H1 (cell line): ENCODE data around the gene IL17REL. TPM values are rescaled to one million over a fixed set of nuclear protein-coding genes. Genes with fewer than 3 reads are reported as not detected.

Experiments
- CTCF ChIA-PET: fragments of 300-600 bp; sonication (Branson Sonifier 250); formaldehyde crosslinking; loops from one replicate; lab custom pipeline; 2021; ENCODE audit not compliant: partially characterized antibody; lab: Charles Lee
- POLR2A ChIA-PET: fragments of 300-600 bp; sonication (Branson Sonifier 250); formaldehyde crosslinking; loops from one replicate; lab custom pipeline; 2021; ENCODE audit warnings: inconsistent platforms; ENCODE audit not compliant: partially characterized antibody; lab: Charles Lee
- DNase-seq, 2 experiments: peaks; one replicate each; pipeline versions ENCODE4 v3.0.0 to v3.0.0-alpha.2; 2010 to 2022; ENCODE audit warnings: low spot score in 2 of 2, low read depth in 1 of 2, mixed read lengths in 1 of 2
- FAIRE-seq: peaks from 2 replicates; lab custom pipeline; 2011; peaks lifted over from hg19 to GRCh38; lab: Jason Lieb, UNC
- H2AFZ ChIP-seq: 2 replicates; pipeline ENCODE4 v1.8.1; 2012; ENCODE audit warnings: low read length, inconsistent platforms
- H2AK5ac ChIP-seq: 2 replicates; pipeline ENCODE4 v1.6.1; 2013; ENCODE audit warnings: low read depth, low read length
- H2BK120ac ChIP-seq: replicated peaks from 2 replicates; pipeline ENCODE3; 2013; ENCODE audit warnings: low read depth, low read length, inconsistent platforms
- H2BK12ac ChIP-seq: 2 replicates; pipeline ENCODE4 v1.6.1; 2013; ENCODE audit warnings: low read depth, low read length
- H2BK15ac ChIP-seq: 2 replicates; pipeline ENCODE4 v1.6.1; 2013; ENCODE audit warnings: low read length
- H2BK20ac ChIP-seq: 2 replicates; pipeline ENCODE4 v1.6.1; 2013; ENCODE audit warnings: low read length
- H2BK5ac ChIP-seq: 2 replicates; pipeline ENCODE4 v1.6.1; 2013; ENCODE audit warnings: low read depth, low read length
- H3K14ac ChIP-seq: 2 replicates; pipeline ENCODE4 v1.6.1; 2013; ENCODE audit warnings: inconsistent platforms; ENCODE audit not compliant: insufficient read length
- H3K18ac ChIP-seq: 2 replicates; pipeline ENCODE4 v1.6.1; 2013; ENCODE audit warnings: low read length; ENCODE audit errors: extremely low read depth
- H3K23ac ChIP-seq: 2 replicates; pipeline ENCODE4 v1.6.1; 2013; ENCODE audit warnings: inconsistent platforms; ENCODE audit not compliant: insufficient read length
- H3K23me2 ChIP-seq: 2 replicates; pipeline ENCODE4 v1.6.1; 2013; ENCODE audit warnings: low read depth, low read length
- H3K27ac ChIP-seq: 2 replicates; pipeline ENCODE4 v1.6.1; 2011; ENCODE audit warnings: low read depth, low read length, inconsistent platforms
- H3K27me3 ChIP-seq, 4 experiments: replicated peaks in 1 of 4; 1 replicate in 1 of 4; 2 replicates in 3 of 4; pipeline versions ENCODE4 v1.6.1 to v1.8.1; 2011 to 2013; ENCODE audit warnings: low read length in 3 of 4, mild to moderate bottlenecking in 3 of 4, inconsistent platforms in 2 of 4, mixed read lengths in 2 of 4, moderate library complexity in 1 of 4; ENCODE audit not compliant: control insufficient read depth in 3 of 4, insufficient read depth in 3 of 4; ENCODE audit errors: extremely low read depth in 1 of 4
- H3K36me3 ChIP-seq, 4 experiments: 2 replicates each; pipeline versions ENCODE4 v1.6.1 to v1.8.1; 2011 to 2013; ENCODE audit warnings: mild to moderate bottlenecking in 4 of 4, low read length in 3 of 4, moderate library complexity in 2 of 4, control low read depth in 1 of 4, inconsistent platforms in 1 of 4; ENCODE audit not compliant: insufficient read depth in 4 of 4, control insufficient read depth in 2 of 4
- H3K4ac ChIP-seq: replicated peaks from 2 replicates; pipeline ENCODE3; 2013; ENCODE audit warnings: low read length, low read depth, mixed read lengths, inconsistent platforms; ENCODE audit not compliant: insufficient read length
- H3K4me1 ChIP-seq, 4 experiments: replicated peaks in 1 of 4; 1 replicate in 1 of 4; 2 replicates in 3 of 4; pipeline versions ENCODE4 v1.6.1 to v1.8.1; 2011 to 2013; ENCODE audit warnings: low read length in 3 of 4, inconsistent platforms in 2 of 4, mixed read lengths in 1 of 4; ENCODE audit not compliant: insufficient read depth in 4 of 4, control insufficient read depth in 3 of 4
- H3K4me2 ChIP-seq, 2 experiments: 2 replicates each; pipeline versions ENCODE4 v1.6.1 to v1.8.1; 2011 to 2013; ENCODE audit warnings: low read depth in 2 of 2, low read length in 2 of 2, control low read depth in 1 of 2, inconsistent platforms in 1 of 2, mild to moderate bottlenecking in 1 of 2; ENCODE audit not compliant: insufficient read depth in 1 of 2
- H3K4me3 ChIP-seq, 4 experiments: fragments of 200-600, 300-600 bp in 1 of 4; sonication (generic), shearing (Covaris generic), sonication (Bioruptor Twin) in 1 of 4; 2 replicates each; pipeline versions ENCODE4 v1.5.1 to v1.8.1; 2011 to 2016; ENCODE audit warnings: low read length in 4 of 4, low read depth in 3 of 4, control low read depth in 2 of 4, inconsistent platforms in 2 of 4, mild to moderate bottlenecking in 2 of 4, mixed read lengths in 1 of 4, moderate library complexity in 1 of 4; ENCODE audit not compliant: insufficient read depth in 2 of 4; ENCODE audit errors: extremely low read depth in 1 of 4
- H3K56ac ChIP-seq: replicated peaks from 2 replicates; pipeline ENCODE3; 2013; ENCODE audit warnings: low read depth, mild to moderate bottlenecking, mixed read lengths, low read length, inconsistent platforms; ENCODE audit not compliant: insufficient read length
- H3K79me1 ChIP-seq: 2 replicates; pipeline ENCODE4 v1.6.1; 2013; ENCODE audit warnings: low read depth, low read length, control low read depth
- H3K79me2 ChIP-seq, 2 experiments: 2 replicates each; pipeline versions ENCODE4 v1.6.1 to v1.8.1; 2012 to 2013; ENCODE audit warnings: low read length in 2 of 2, mild to moderate bottlenecking in 2 of 2, inconsistent platforms in 1 of 2; ENCODE audit not compliant: insufficient read depth in 2 of 2, control insufficient read depth in 1 of 2
- H3K9ac ChIP-seq, 4 experiments: replicated peaks in 1 of 4; 1 replicate in 1 of 4; 2 replicates in 3 of 4; pipeline versions ENCODE4 v1.6.1 to v1.8.1; 2011 to 2013; ENCODE audit warnings: low read depth in 3 of 4, low read length in 3 of 4, control low read depth in 2 of 4, mild to moderate bottlenecking in 2 of 4, moderate library complexity in 2 of 4, inconsistent platforms in 1 of 4; ENCODE audit errors: extremely low read depth in 1 of 4
- H3K9me3 ChIP-seq, 2 experiments: 2 replicates each; pipeline versions ENCODE4 v1.6.1 to v1.8.1; 2012 to 2013; ENCODE audit warnings: mild to moderate bottlenecking in 2 of 2, moderate library complexity in 2 of 2, control low read depth in 1 of 2, inconsistent platforms in 1 of 2, low read depth in 1 of 2, low read length in 1 of 2, mixed read lengths in 1 of 2; ENCODE audit not compliant: insufficient read depth in 2 of 2
- H4K20me1 ChIP-seq, 2 experiments: replicated peaks in 1 of 2; 2 replicates each; pipeline versions ENCODE3 to v1.8.1; 2011 to 2013; ENCODE audit warnings: inconsistent platforms in 2 of 2, low read length in 2 of 2, mild to moderate bottlenecking in 1 of 2; ENCODE audit not compliant: insufficient read depth in 2 of 2, control insufficient read depth in 1 of 2
- H4K5ac ChIP-seq: 2 replicates; pipeline ENCODE4 v1.6.1; 2013; ENCODE audit warnings: low read length, low read depth, mixed read lengths, inconsistent platforms; ENCODE audit not compliant: insufficient read length
- H4K8ac ChIP-seq: 2 replicates; pipeline ENCODE4 v1.8.0; 2013; ENCODE audit warnings: mild to moderate bottlenecking, moderate library complexity, low read length, inconsistent platforms; ENCODE audit not compliant: insufficient read depth; ENCODE audit errors: extremely low read depth
- H4K91ac ChIP-seq: replicated peaks from 2 replicates; pipeline ENCODE3; 2013; ENCODE audit warnings: low read length, mixed read lengths, inconsistent platforms; ENCODE audit not compliant: insufficient read length
- CEBPB ChIP-seq: IDR thresholded peaks from 2 replicates; pipeline ENCODE4 v1.6.1; 2012; ENCODE audit warnings: low read depth, low read length
- GTF2F1 ChIP-seq: IDR thresholded peaks from 2 replicates; pipeline ENCODE4 v1.6.1; 2012; ENCODE audit warnings: low read depth, low read length, improper control_type of control experiment, borderline replicate concordance
- KDM1A ChIP-seq: fragments of 200-600, 300-600 bp; sonication (generic); IDR thresholded peaks from 2 replicates; pipeline ENCODE4 v1.7.1; 2016; ENCODE audit warnings: mild to moderate bottlenecking, low read length, borderline replicate concordance
- MAFK ChIP-seq: IDR thresholded peaks from 2 replicates; pipeline ENCODE4 v1.6.1; 2012; ENCODE audit warnings: low read depth, mild to moderate bottlenecking, improper control_type of control experiment, low read length
- PHF8 ChIP-seq: fragments of 200-600 bp; sonication (generic); conservative IDR thresholded peaks from 2 replicates; pipeline ENCODE4 v1.7.1; 2012; ENCODE audit warnings: low read depth, mild to moderate bottlenecking, inconsistent platforms, low read length, moderate library complexity
- RAD21 ChIP-seq, 2 experiments: IDR thresholded peaks in 1 of 2; conservative IDR thresholded peaks in 1 of 2; 2 replicates each; pipeline ENCODE4 v1.6.1; 2011; ENCODE audit warnings: low read depth in 2 of 2, low read length in 2 of 2, improper control_type of control experiment in 1 of 2, inconsistent platforms in 1 of 2, mild to moderate bottlenecking in 1 of 2, moderate library complexity in 1 of 2
- SAP30 ChIP-seq: fragments of 300-600 bp; sonication (generic); IDR thresholded peaks from 2 replicates; pipeline ENCODE4 v1.7.1; 2012; ENCODE audit warnings: low read length, moderate library complexity, mild to moderate bottlenecking, inconsistent platforms; ENCODE audit not compliant: insufficient read depth, insufficient replicate concordance
- SIN3A ChIP-seq, 2 experiments: IDR thresholded peaks in 1 of 2; conservative IDR thresholded peaks in 1 of 2; 2 replicates each; pipeline ENCODE4 v1.6.1; 2011 to 2012; ENCODE audit warnings: low read length in 2 of 2, improper control_type of control experiment in 1 of 2, low read depth in 1 of 2, mild to moderate bottlenecking in 1 of 2
- SP2 ChIP-seq: IDR thresholded peaks from 2 replicates; pipeline ENCODE4 v1.6.1; 2012; ENCODE audit warnings: mild to moderate bottlenecking, low read length, inconsistent platforms
- SRF ChIP-seq: IDR thresholded peaks from 2 replicates; pipeline ENCODE4 v1.6.1; 2011; ENCODE audit warnings: mild to moderate bottlenecking, low read depth, low read length, moderate library complexity
- TEAD4 ChIP-seq: IDR thresholded peaks from 2 replicates; pipeline ENCODE4 v1.6.1; 2012; ENCODE audit warnings: low read depth, low read length, inconsistent platforms, mixed read lengths
- WGBS, 2 experiments: shearing (Covaris generic) in 1 of 2; methylation state at CpG; one replicate each; pipeline versions ENCODE4 v1.1.6 to v1.1.7; 2013 to 2015; ENCODE audit warnings: low lambda C conversion rate in 2 of 2, mixed read lengths in 2 of 2, inconsistent platforms in 1 of 2, low coverage in 1 of 2, missing lambda C conversion rate in 1 of 2; ENCODE audit not compliant: insufficient replicate concordance in 2 of 2, insufficient coverage in 1 of 2, insufficient read length in 1 of 2; ENCODE audit errors: extremely low coverage in 1 of 2, missing lambda C conversion rate in 1 of 2; 5-methylcytosine and 5-hydroxymethylcytosine counted together
- polyA plus RNA-seq, 7 experiments: library from polyadenylated mRNA; depleted of rRNA in 3 of 7; stranded (reverse) in 5 of 7; unstranded in 2 of 7; fragments of >200 nt in 5 of 7; fragments of 200-250 nt in 2 of 7; gene quantifications; 1 replicate in 5 of 7; 2 replicates in 1 of 7; 4 replicates in 1 of 7; pipeline versions ENCODE4 v1.2.1 to v1.2.3, GENCODE V29; 2011 to 2013; ENCODE audit warnings: missing spikeins in 2 of 7, mixed read lengths in 2 of 7
- total RNA-seq: library from RNA; stranded (reverse); fragmentation: NEBNext Ultra II Directional; extraction: Animal tissue kit (Norgen Biotek cat#: 25700); gene quantifications from 2 replicates; pipeline ENCODE4 v1.2.1, GENCODE V29; 2021
- TF ChIP-seq, protein P1 (sequence below): IDR thresholded peaks from 2 replicates; pipeline ENCODE4 v1.6.1; 2011; ENCODE audit warnings: low read length, improper control_type of control experiment

Gene IL17REL
- total and polyA plus RNA-seq, 2 of the 8 experiments (the other 6 are each of a cell fraction or from before 2014, with no cell fraction given): 0.15 to 0.20 TPM

DNA sequence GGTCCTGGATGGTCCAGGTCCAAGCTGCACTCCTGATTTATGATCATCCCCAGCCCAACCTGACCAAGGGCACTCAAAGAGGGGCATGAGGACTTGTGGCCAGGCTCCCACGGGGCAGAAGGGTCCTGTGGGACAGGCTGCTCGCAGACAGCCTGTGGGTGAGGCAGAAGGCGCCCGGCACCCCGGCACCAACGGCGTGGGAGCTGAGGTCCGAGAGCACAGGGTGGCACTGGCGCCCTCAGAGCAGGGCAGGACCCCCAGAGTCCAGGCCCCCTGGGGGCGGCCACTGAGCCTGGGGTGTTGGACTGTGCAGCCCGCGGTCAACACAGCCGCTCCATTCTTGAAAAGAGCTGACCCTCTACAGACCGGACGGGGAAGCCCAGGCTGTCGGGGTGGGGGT lies 3.3 kb downstream of the IL17REL start:
- Histone ChIP-seq H2BK15ac (no peak overlapping the region), H4K5ac (no peak overlapping the region), H4K8ac (peak overlapping the region; percentile 78; the same call in 1 of the 2 replicates), H3K79me1 (no peaks in the 10 kb centered on the region; the same call in 1 of the 2 replicates), H3K79me2 (no peaks in the 10 kb centered on the region), H3K4me2 (no peak overlapping the region), H3K4ac (no peak overlapping the region), H2BK120ac (no peak overlapping the region), H3K36me3 (no peaks in the 10 kb centered on the region), H3K9ac (no peak overlapping the region), H3K27ac (no peak overlapping the region), H3K9me3 (no peaks in the 10 kb centered on the region), H3K4me3 (no peak overlapping the region), H3K23ac (no peak overlapping the region), H3K27me3 (peaks cover 8 to 43% (median 30%) of the 10 kb centered on the region in 4 experiments), H4K20me1 (no peaks in the 10 kb centered on the region), H2BK5ac (no peak overlapping the region), H3K23me2 (peaks cover 2% of the 10 kb centered on the region; the same call in 1 of the 2 replicates), H3K14ac (no peak overlapping the region), H3K18ac (no peak overlapping the region), H4K91ac (peak overlapping the region; percentile 65), H2AK5ac (no peak overlapping the region), H3K56ac (no peak overlapping the region), H3K4me1 (peaks cover 0 to 18% (median 11%) of the 10 kb centered on the region in 4 experiments; a peak in 6 of 7 replicates), H2AFZ (no peak overlapping the region), H2BK20ac (no peak overlapping the region), H2BK12ac (0 out of 2 replicates have a peak overlapping the region, but pooled peaks have one; percentile 39)
- WGBS, 2 experiments: 85% methylated on average over 15 of the region's 16 CpGs; no CpG with 5 or more reads in 1 of the 2 experiments
- FAIRE-seq: no peak
- DNase-seq: peak in 1 of 2 experiments; percentile 46
- ChIA-PET POLR2A (interaction anchor here (0.8 kb wide), 1 partner anchor 236 kb away, joined by 3 read pairs; no protein-coding TSS in a partner anchor), CTCF (interaction anchor here (0.9 to 1.6 kb wide), 4 partner anchors 16 to 50 kb away, joined by 3 to 8 read pairs (median 6); no protein-coding TSS in a partner anchor)
- no peak for TF ChIP-seq SRF
- TF ChIP-seq RAD21 (IDR thresholded peaks at IDR 0.05 in 1 of 2, conservative IDR thresholded peaks at IDR 0.05 in 1 of 2; ENCODE audit: low read depth in 2 of 2, low read length in 2 of 2): no peak
- TF ChIP-seq, protein P1, sequence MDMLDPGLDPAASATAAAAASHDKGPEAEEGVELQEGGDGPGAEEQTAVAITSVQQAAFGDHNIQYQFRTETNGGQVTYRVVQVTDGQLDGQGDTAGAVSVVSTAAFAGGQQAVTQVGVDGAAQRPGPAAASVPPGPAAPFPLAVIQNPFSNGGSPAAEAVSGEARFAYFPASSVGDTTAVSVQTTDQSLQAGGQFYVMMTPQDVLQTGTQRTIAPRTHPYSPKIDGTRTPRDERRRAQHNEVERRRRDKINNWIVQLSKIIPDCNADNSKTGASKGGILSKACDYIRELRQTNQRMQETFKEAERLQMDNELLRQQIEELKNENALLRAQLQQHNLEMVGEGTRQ: no peak
- no peak for TF ChIP-seq SIN3A (conservative IDR thresholded peaks at IDR 0.05 in 1 of 2, IDR thresholded peaks at IDR 0.05 in 1 of 2; ENCODE audit: low read depth in 1 of 2, low read length in 2 of 2)
- no peak for TF ChIP-seq CEBPB
- TF ChIP-seq TEAD4: no peak
- no peak for TF ChIP-seq SAP30
- TF ChIP-seq PHF8: no peak
- TF ChIP-seq MAFK: no peak
- TF ChIP-seq GTF2F1: no peak
- no peak for TF ChIP-seq SP2
- no peak for TF ChIP-seq KDM1A
